Activated CD4-positive, alpha-beta T cell treated with anti-CD3 and anti-CD28 coated beads, Interleukin-2, Interleukin-6, amounts not matched to agents 100 ng/mL and 50 ng/mL, durations not matched to agents 16 hours and 8 hours (primary cell): ENCODE measurements around the gene PRSS33.

Experiments used
- DNase-seq: peaks from one replicate; pipeline ENCODE4 v3.0.0-alpha.2; 2020

Gene PRSS33

GRCh38 chr16:2739625-2740430 lies 47.5 kb downstream of the PRSS33 start:
- no peak for DNase-seq

GRCh38 chr16:2738615-2739014 lies 48.7 kb downstream of the PRSS33 start:
- DNase-seq: no peak

GRCh38 chr16:2737895-2738418 lies 49.4 kb downstream of the PRSS33 start:
- DNase-seq: no peak

- DNase-seq: no peak
These were observed 50.1 kb downstream of the PRSS33 start for GRCh38 chr16:2737238-2737605.

GRCh38 chr16:2736476-2737237 lies 50.7 kb downstream of the PRSS33 start:
- DNase-seq: no peak

- DNase-seq: no peak
These were observed 52.4 kb downstream of the PRSS33 start for GRCh38 chr16:2734844-2735515.
